Thyroid gland (tissue), 4 donors: ENCODE results near the gene KANSL1. TPM values are rescaled to one million over a fixed set of nuclear protein-coding genes. Genes with fewer than 3 reads are reported as not detected.
A peak's percentile ranks its signal among the peaks of the same experiment; 100 is the strongest.

Experiments
- DNase-seq, 2 donors: peaks; one replicate each; pipeline ENCODE4 v3.0.0-alpha.2; 2019
- H3K27ac ChIP-seq, 3 donors: fragments of 200-600 bp; sonication (generic); 1 replicate in 2 of 3; 2 replicates in 1 of 3; pipeline ENCODE4 v1.5.1; 2016 to 2019; ENCODE audit warnings: mild to moderate bottlenecking in 1 of 3, moderate library complexity in 1 of 3
- H3K27me3 ChIP-seq: fragments of 200-600 bp; sonication (generic); one replicate; pipeline ENCODE4 v1.5.1; 2019
- H3K36me3 ChIP-seq, 2 donors: fragments of 200-600 bp; sonication (generic); one replicate each; pipeline ENCODE4 v1.5.1; 2016 to 2019
- H3K4me1 ChIP-seq, 2 donors: fragments of 200-600 bp; sonication (generic); one replicate each; pipeline ENCODE4 v1.5.1; 2017 to 2019
- H3K4me3 ChIP-seq, 3 donors: fragments of 200-600 bp; sonication (generic); replicated peaks in 1 of 3; 1 replicate in 2 of 3; 2 replicates in 1 of 3; pipeline ENCODE4 v1.5.1; 2016; ENCODE audit warnings: mild to moderate bottlenecking in 1 of 3
- H3K9me3 ChIP-seq: fragments of 200-600 bp; sonication (generic); one replicate; pipeline ENCODE4 v1.5.1; 2017
- CTCF ChIP-seq, 6 experiments: fragments of 200-600 bp in 3 of 6; fragments of 450-650 bp in 3 of 6; sonication (generic) in 3 of 6; IDR thresholded peaks; one replicate each; pipeline ENCODE4 v1.5.1; 2016 to 2019; ENCODE audit warnings: antibody characterized with exemption in 6 of 6, mild to moderate bottlenecking in 2 of 6, inconsistent platforms in 1 of 6, moderate library complexity in 1 of 6
- POLR2A ChIP-seq, 2 donors: fragments of 450-650 bp; IDR thresholded peaks; one replicate each; pipeline ENCODE4 v1.6.1; 2017; ENCODE audit warnings: antibody characterized with exemption in 2 of 2, mild to moderate bottlenecking in 2 of 2, moderate library complexity in 1 of 2
- WGBS, 2 donors: methylation state at CpG; one replicate each; pipeline ENCODE4 v1.1.5; 2017; 5-methylcytosine and 5-hydroxymethylcytosine counted together
- intact Hi-C: fragments of 100-400 bp; cut with DNase I; formaldehyde crosslinking; loops from one replicate; pipeline ENCODE4 v1.15.1; 2023
- total RNA-seq, 4 donors: library from RNA; depleted of rRNA; stranded (reverse); fragments of >200 nt; gene quantifications; one replicate each; pipeline ENCODE4 v1.2.3, GENCODE V29; 2016

KANSL1 gene
- total RNA-seq, 4 donors from 2014 or later = 90.7 to 209 (median 124) TPM

- Histone ChIP-seq H3K36me3 (no peaks in the 10 kb centered on the region), H3K9me3 (no peaks in the 10 kb centered on the region), H3K27me3 (no peaks in the 10 kb centered on the region), H3K4me3 (no peak overlapping the region), H3K4me1 (peaks cover 28 to 68% of the 10 kb centered on the region in 2 donors), H3K27ac (peak overlapping the region in 2 of 3 donors; percentile 19 to 25)
- intact Hi-C loops = no loop called here
- TF ChIP-seq CTCF (IDR thresholded peaks at IDR 0.05) = no peak
- no peak for DNase-seq
- 30 to 42% methylated on average over 4 of the region's 4 CpGs for WGBS, 2 donors
These were observed 114.6 kb downstream of the KANSL1 start for GRCh38 chr17:46078675-46079074.

DNA sequence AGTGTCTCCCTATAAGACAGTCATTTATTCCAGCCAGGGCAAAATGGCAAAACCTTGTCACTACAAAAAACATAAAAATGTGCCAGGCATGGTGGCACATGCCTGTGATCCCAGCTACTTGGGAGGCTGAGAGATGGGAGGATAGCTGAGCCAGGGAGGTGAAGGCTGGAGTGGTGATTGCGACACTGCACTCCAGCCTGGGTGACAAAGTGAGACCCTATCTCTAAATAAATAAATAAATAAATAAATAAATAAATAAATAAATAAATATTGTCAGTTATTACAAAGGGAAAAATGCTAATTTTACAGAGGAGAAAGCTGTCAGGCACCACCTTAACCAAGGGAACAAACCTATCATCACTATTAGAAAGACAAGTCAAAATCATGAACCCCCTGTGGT, 118.7 kb downstream of the KANSL1 start:
- Histone ChIP-seq H3K4me1 (peaks cover 34 to 55% of the 10 kb centered on the region in 2 donors), H3K36me3 (no peaks in the 10 kb centered on the region), H3K4me3 (no peak overlapping the region), H3K9me3 (no peaks in the 10 kb centered on the region), H3K27ac (no peak overlapping the region), H3K27me3 (no peaks in the 10 kb centered on the region)
- DNase-seq = no peak
- intact Hi-C loops = no loop called here
- TF ChIP-seq CTCF (IDR thresholded peaks at IDR 0.05) (no peak), POLR2A (IDR thresholded peaks at IDR 0.05) (no peak)
- 88 to 100% methylated on average over 1 of the region's 1 CpG for WGBS, 2 donors

GRCh38 chr17:46072998-46073397, 120.2 kb downstream of the KANSL1 start:
- Histone ChIP-seq H3K27ac (no peak overlapping the region), H3K36me3 (no peaks in the 10 kb centered on the region), H3K9me3 (no peaks in the 10 kb centered on the region), H3K27me3 (no peaks in the 10 kb centered on the region), H3K4me3 (no peak overlapping the region), H3K4me1 (peaks cover 23 to 39% of the 10 kb centered on the region in 2 donors)
- no peak for TF ChIP-seq CTCF (IDR thresholded peaks at IDR 0.05)
- no peak for TF ChIP-seq POLR2A (IDR thresholded peaks at IDR 0.05)
- no peak for DNase-seq
- intact Hi-C loops = no loop called here
- 90 to 97% methylated on average over 1 of the region's 1 CpG for WGBS, 2 donors

- H3K4me3 ChIP-seq = no peak overlapping the region
- intact Hi-C loops = no loop called here
- H3K27ac ChIP-seq = no peak overlapping the region
- no peaks in the 10 kb centered on the region for H3K27me3 ChIP-seq
- H3K9me3 ChIP-seq = no peaks in the 10 kb centered on the region
- DNase-seq = no peak
- TF ChIP-seq POLR2A (IDR thresholded peaks at IDR 0.05) = no peak
- TF ChIP-seq CTCF (IDR thresholded peaks at IDR 0.05) = no peak
- H3K4me1 ChIP-seq = peaks cover 23 to 31% of the 10 kb centered on the region in 2 donors
- 42 to 44% methylated on average over 5 of the region's 5 CpGs for WGBS, 2 donors
- no peaks in the 10 kb centered on the region for H3K36me3 ChIP-seq
These were observed 121.4 kb downstream of the KANSL1 start for GRCh38 chr17:46071796-46072195.

DNA sequence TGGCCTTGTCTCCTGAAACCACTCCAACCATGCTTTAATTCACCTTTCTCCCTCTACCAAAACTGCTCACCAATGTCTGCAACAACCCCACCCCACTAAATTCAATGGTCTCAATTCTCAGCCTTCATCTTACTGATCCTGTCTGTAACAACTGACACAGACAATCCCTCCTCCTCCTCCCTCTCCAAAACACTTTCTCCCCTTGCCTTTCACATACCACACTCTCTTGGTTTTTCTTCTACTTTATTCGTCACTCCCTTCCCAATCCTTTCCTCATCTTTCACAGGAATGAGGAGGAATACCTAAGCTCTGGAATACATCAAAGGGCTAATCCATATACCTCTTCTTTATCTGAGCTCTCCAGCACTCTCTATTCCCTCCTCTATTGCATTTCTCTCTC, 128.8 kb downstream of the KANSL1 start:
- Histone ChIP-seq H3K9me3 (no peaks in the 10 kb centered on the region), H3K27ac (peak overlapping the region in 2 of 3 donors; percentile 73 to 74), H3K27me3 (no peaks in the 10 kb centered on the region), H3K36me3 (peaks cover 2 to 12% of the 10 kb centered on the region in 2 donors), H3K4me1 (peaks cover 36 to 46% of the 10 kb centered on the region in 2 donors), H3K4me3 (no peak overlapping the region)
- no peak for TF ChIP-seq POLR2A (IDR thresholded peaks at IDR 0.05)
- TF ChIP-seq CTCF (IDR thresholded peaks at IDR 0.05) = no peak
- no peak for DNase-seq
- 91 to 94% methylated on average over 1 of the region's 1 CpG for WGBS, 2 donors
- intact Hi-C loops = no loop called here
